GM21526 (cell line): ENCODE measurements around the gene CT45A9.
"Not testable (repeated sequence)": the region's sequence is repeated elsewhere in the genome, so short reads cannot be mapped to it uniquely, and the experiment has no call there.

Source experiments
- ATAC-seq: cut with Tn5 transposase; IDR thresholded peaks from one replicate; pipeline ENCODE4 v1.9.1; 2021; ENCODE audit warnings: moderate library complexity; ENCODE audit not compliant: unreplicated experiment, low FRiP score

Gene CT45A9

GRCh38 chrX:135871712-135872111 lies at the start of gene CT45A9:
Gene CT45A9 (minus strand): TSS chrX:135871812. CDS start chrX:135868061, 3,751 bp downstream.
- ATAC-seq: not testable (repeated sequence)

GRCh38 chrX:135920516-135920915 lies 48.9 kb upstream of the CT45A9 start:
- not testable (repeated sequence) for ATAC-seq

GRCh38 chrX:135914404-135914803 lies 42.8 kb upstream of the CT45A9 start:
- no peak for ATAC-seq

GRCh38 chrX:135910251-135910650 lies 38.6 kb upstream of the CT45A9 start:
- no peak for ATAC-seq

- no peak for ATAC-seq
Observed at GRCh38 chrX:135893294-135893817, 21.7 kb upstream of the CT45A9 start, which contains the start of the genes CT45A10 and SAGE1. Gene CT45A10 (minus strand): TSS chrX:135893444. CDS start chrX:135885344, 8,100 bp downstream. Gene SAGE1 (plus strand): TSS chrX:135893716. CDS start chrX:135896243, 2,527 bp downstream.

GRCh38 chrX:135892781-135893180 lies 21.2 kb upstream of the CT45A9 start:
- no peak for ATAC-seq

- no peak for ATAC-seq
Observed at GRCh38 chrX:135890087-135890585, 18.5 kb upstream of the CT45A9 start.

- not testable (repeated sequence) for ATAC-seq
Observed at GRCh38 chrX:135888976-135889375, 17.4 kb upstream of the CT45A9 start.

GRCh38 chrX:135888230-135888629 lies 16.6 kb upstream of the CT45A9 start:
- not testable (repeated sequence) for ATAC-seq

GRCh38 chrX:135882741-135883140 lies 11.1 kb upstream of the CT45A9 start:
- ATAC-seq: not testable (repeated sequence)

- not testable (repeated sequence) for ATAC-seq
Observed at GRCh38 chrX:135854438-135854837, 17.2 kb downstream of the CT45A9 start, which contains the start of gene CT45A8. Gene CT45A8 (minus strand): TSS chrX:135854538. CDS start chrX:135850783, 3,755 bp downstream.

- ATAC-seq: not testable (repeated sequence)
Observed at GRCh38 chrX:135837180-135837579, 34.4 kb downstream of the CT45A9 start, which contains the start of gene CT45A7. Gene CT45A7 (minus strand): TSS chrX:135837280. CDS start chrX:135833533, 3,747 bp downstream.

- ATAC-seq: not testable (repeated sequence)
Observed at GRCh38 chrX:135819912-135820311, 51.7 kb downstream of the CT45A9 start, which contains the start of gene CT45A2. Gene CT45A2 (minus strand): TSS chrX:135820012. CDS start chrX:135816265, 3,747 bp downstream.
